K562 (cell line): ENCODE results near the gene PI4K2A. TPM values are rescaled to one million over a fixed set of nuclear protein-coding genes. Genes with fewer than 3 reads are reported as not detected.

ENCODE experiments used
- BCOR ChIP-seq: fragments of 450-650 bp; IDR thresholded peaks from 2 replicates; pipeline ENCODE4 v1.6.1; 2016
- CXXC5 ChIP-seq: fragments of 250-450 bp; sonication (Bioruptor Pico); IDR thresholded peaks from 2 replicates; pipeline ENCODE4 v1.8.0; 2022; ENCODE audit warnings: inconsistent platforms, mild to moderate bottlenecking, moderate library complexity
- DMBX1 ChIP-seq: fragments of 250-450 bp; sonication (Bioruptor Pico); IDR thresholded peaks from 2 replicates; pipeline ENCODE4 v1.8.0; 2022; ENCODE audit warnings: inconsistent platforms, mild to moderate bottlenecking, moderate library complexity, borderline replicate concordance
- HMG20B ChIP-seq: fragments of 250-450 bp; sonication (Bioruptor Pico); IDR thresholded peaks from 2 replicates; pipeline ENCODE4 v1.5.0; 2021; ENCODE audit warnings: mild to moderate bottlenecking
- HNRNPLL ChIP-seq: fragments of 200-400 bp; formaldehyde crosslinking; IDR thresholded peaks from 2 replicates; pipeline ENCODE4 v1.6.1; 2017; ENCODE audit warnings: low read length, low read depth, mild to moderate bottlenecking; ENCODE audit not compliant: poor library complexity, severe bottlenecking
- HOXB6 ChIP-seq: fragments of 250-450 bp; sonication (Bioruptor Pico); IDR thresholded peaks from 2 replicates; pipeline ENCODE4 v1.5.1; 2022; ENCODE audit warnings: mild to moderate bottlenecking, borderline replicate concordance
- IRF2 ChIP-seq: sonication (generic); formaldehyde crosslinking; IDR thresholded peaks from 2 replicates; pipeline ENCODE4 v1.8.1; 2022; ENCODE audit warnings: mild to moderate bottlenecking, missing genetic modification reagents
- MCM5 ChIP-seq: fragments of 450-650 bp; IDR thresholded peaks from 2 replicates; pipeline ENCODE4 v1.6.1; 2016; ENCODE audit warnings: low read depth
- NFE2L1 ChIP-seq: fragments of 450-650 bp; IDR thresholded peaks from 2 replicates; pipeline ENCODE4 v1.6.1; 2016; ENCODE audit warnings: missing genetic modification characterization, low read depth, mild to moderate bottlenecking, missing compliant biosample characterization, moderate library complexity, borderline replicate concordance
- NONO ChIP-seq, 2 experiments: fragments of 200-400 bp in 1 of 2; fragments of 450-650 bp in 1 of 2; formaldehyde crosslinking in 1 of 2; IDR thresholded peaks; 2 replicates each; pipeline ENCODE4 v1.6.1; 2017; ENCODE audit warnings: low read depth in 2 of 2, mild to moderate bottlenecking in 2 of 2, moderate library complexity in 2 of 2, low read length in 1 of 2
- NUFIP1 ChIP-seq: fragments of 450-650 bp; IDR thresholded peaks from 2 replicates; pipeline ENCODE4 v1.6.1; 2018; ENCODE audit not compliant: partially characterized antibody
- PHF20 ChIP-seq: fragments of 450-650 bp; IDR thresholded peaks from 2 replicates; pipeline ENCODE4 v1.6.1; 2018; ENCODE audit not compliant: partially characterized antibody
- SRSF3 ChIP-seq: fragments of 200-400 bp; formaldehyde crosslinking; IDR thresholded peaks from 2 replicates; pipeline ENCODE4 v1.6.1; 2016; ENCODE audit warnings: mild to moderate bottlenecking, low read length, moderate library complexity; ENCODE audit not compliant: insufficient read depth
- SRSF9 ChIP-seq: fragments of 200-400 bp; formaldehyde crosslinking; IDR thresholded peaks from 2 replicates; pipeline ENCODE4 v1.6.1; 2017; ENCODE audit warnings: low read depth, low read length, borderline replicate concordance
- TSC22D4 ChIP-seq: fragments of 450-650 bp; IDR thresholded peaks from 2 replicates; pipeline ENCODE4 v1.6.1; 2016; ENCODE audit warnings: missing genetic modification characterization, missing biosample characterization, control low read depth
- ZNF24 ChIP-seq: fragments of 450-650 bp; IDR thresholded peaks from 2 replicates; pipeline ENCODE4 v1.6.1; 2016
- ZNF79 ChIP-seq: fragments of 250-450 bp; sonication (Bioruptor Pico); IDR thresholded peaks from 2 replicates; pipeline ENCODE4 v1.4.0; 2020; ENCODE audit warnings: low read depth, mild to moderate bottlenecking, moderate library complexity
- polyA plus RNA-seq, 8 experiments: library from polyadenylated mRNA; depleted of rRNA in 4 of 8; stranded (reverse) in 5 of 8; unstranded in 3 of 8; fragments of >200 nt; fragmentation: Nextera tagmentation in 2 of 8; fragmentation: Illumina TruSeq in 1 of 8; extraction: Ambion mirVana in 2 of 8; extraction: Trizol in 1 of 8; gene quantifications; 2 replicates each; pipeline versions ENCODE4 v1.2.1 to v1.2.3, GENCODE V29; 2011 to 2014; ENCODE audit warnings: inconsistent platforms in 1 of 8, missing spikeins in 1 of 8
- total RNA-seq, 7 experiments: library from RNA; depleted of rRNA in 6 of 7; stranded (reverse); fragments of >200 nt in 6 of 7; fragmentation: Illumina TruSeq in 2 of 7; extraction: Trizol in 2 of 7; gene quantifications; 2 replicates each; pipeline versions ENCODE4 v1.2.1 to v1.2.3, GENCODE V29; 2011 to 2021; ENCODE audit warnings: low replicate concordance in 1 of 7
- TF ChIP-seq, protein P1 (sequence below): sonication (generic); formaldehyde crosslinking; IDR thresholded peaks from 2 replicates; pipeline ENCODE4 v1.8.0; 2022; ENCODE audit warnings: mild to moderate bottlenecking, missing genetic modification reagents
- TF ChIP-seq, protein P2 (sequence below), 2 experiments: fragments of 450-650 bp in 1 of 2; IDR thresholded peaks; 2 replicates each; pipeline ENCODE4 v1.6.1; 2011 to 2017; ENCODE audit warnings: low read depth in 2 of 2, antibody characterized with exemption in 1 of 2, borderline replicate concordance in 1 of 2, low read length in 1 of 2, mild to moderate bottlenecking in 1 of 2, mixed read lengths in 1 of 2; ENCODE audit not compliant: control insufficient read depth in 1 of 2
- TF ChIP-seq, protein P3 (sequence below): fragments of 450-650 bp; formaldehyde crosslinking; conservative IDR thresholded peaks from 2 replicates; pipeline ENCODE4 v1.4.0; 2022; ENCODE audit warnings: mild to moderate bottlenecking, missing genetic modification characterization
- TF ChIP-seq, protein P4 (sequence below): sonication (generic); formaldehyde crosslinking; IDR thresholded peaks from 2 replicates; pipeline ENCODE4 v1.8.0; 2022; ENCODE audit warnings: missing genetic modification reagents, mild to moderate bottlenecking, borderline replicate concordance

The PI4K2A gene
- total and polyA plus RNA-seq, 9 of the 15 experiments (the other 6 are each of a cell fraction or from before 2014, with no cell fraction given) = 4.4 to 28.4 (median 16.5) TPM

DNA sequence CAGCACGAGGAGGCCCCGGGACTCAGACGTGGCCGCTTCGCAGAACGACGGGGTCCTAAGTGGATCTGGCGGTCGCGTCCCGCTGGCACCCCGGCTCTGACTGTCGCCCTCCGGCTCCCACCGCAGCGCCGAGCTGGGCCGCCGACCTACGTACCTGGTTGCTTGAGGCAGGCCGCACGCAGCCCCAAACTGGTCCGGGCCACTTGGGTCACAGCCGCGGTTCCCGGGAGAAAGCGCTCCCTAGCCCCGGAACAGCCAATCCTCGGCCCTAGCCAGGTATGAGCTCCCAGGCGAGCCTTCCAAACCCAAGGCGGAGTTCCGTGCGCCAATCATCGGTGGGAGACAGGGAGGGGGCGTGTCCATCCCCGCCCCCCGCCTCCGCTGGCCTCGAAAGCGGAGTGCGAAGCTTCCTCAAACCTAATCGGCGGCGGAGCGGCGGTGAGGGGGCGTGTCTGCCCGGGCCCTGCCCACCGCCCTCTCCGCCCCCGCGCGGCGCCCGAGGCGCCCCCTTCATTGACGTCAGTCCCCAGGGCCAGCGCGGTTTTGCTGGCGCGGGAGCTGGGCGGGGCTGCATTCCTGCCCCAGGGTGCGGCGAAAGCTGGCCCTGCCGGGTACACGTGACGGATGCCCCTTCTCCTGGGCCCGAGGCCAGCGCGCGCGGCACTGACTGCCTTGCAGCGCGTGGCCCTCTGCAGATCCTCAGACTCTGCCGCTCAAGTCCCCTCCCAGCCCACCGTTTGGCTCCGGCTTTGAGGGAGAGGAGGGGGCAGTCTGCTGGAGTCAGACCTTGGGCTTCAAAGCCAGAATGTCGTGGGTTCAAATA is 46.7 kb downstream of the PI4K2A start, which contains the start of gene AVPI1 (continued):
- no peak; a peak in 1 of 4 replicates for TF ChIP-seq NONO (IDR thresholded peaks at IDR 0.05; ENCODE audit: low read depth in 2 of 2, low read length in 1 of 2)
- TF ChIP-seq, protein P1, sequence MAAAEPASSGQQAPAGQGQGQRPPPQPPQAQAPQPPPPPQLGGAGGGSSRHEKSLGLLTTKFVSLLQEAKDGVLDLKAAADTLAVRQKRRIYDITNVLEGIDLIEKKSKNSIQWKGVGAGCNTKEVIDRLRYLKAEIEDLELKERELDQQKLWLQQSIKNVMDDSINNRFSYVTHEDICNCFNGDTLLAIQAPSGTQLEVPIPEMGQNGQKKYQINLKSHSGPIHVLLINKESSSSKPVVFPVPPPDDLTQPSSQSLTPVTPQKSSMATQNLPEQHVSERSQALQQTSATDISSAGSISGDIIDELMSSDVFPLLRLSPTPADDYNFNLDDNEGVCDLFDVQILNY (CRISPR knock-in tag) = no peak
- peak; percentile 84 for TF ChIP-seq DMBX1
- TF ChIP-seq, protein P2, sequence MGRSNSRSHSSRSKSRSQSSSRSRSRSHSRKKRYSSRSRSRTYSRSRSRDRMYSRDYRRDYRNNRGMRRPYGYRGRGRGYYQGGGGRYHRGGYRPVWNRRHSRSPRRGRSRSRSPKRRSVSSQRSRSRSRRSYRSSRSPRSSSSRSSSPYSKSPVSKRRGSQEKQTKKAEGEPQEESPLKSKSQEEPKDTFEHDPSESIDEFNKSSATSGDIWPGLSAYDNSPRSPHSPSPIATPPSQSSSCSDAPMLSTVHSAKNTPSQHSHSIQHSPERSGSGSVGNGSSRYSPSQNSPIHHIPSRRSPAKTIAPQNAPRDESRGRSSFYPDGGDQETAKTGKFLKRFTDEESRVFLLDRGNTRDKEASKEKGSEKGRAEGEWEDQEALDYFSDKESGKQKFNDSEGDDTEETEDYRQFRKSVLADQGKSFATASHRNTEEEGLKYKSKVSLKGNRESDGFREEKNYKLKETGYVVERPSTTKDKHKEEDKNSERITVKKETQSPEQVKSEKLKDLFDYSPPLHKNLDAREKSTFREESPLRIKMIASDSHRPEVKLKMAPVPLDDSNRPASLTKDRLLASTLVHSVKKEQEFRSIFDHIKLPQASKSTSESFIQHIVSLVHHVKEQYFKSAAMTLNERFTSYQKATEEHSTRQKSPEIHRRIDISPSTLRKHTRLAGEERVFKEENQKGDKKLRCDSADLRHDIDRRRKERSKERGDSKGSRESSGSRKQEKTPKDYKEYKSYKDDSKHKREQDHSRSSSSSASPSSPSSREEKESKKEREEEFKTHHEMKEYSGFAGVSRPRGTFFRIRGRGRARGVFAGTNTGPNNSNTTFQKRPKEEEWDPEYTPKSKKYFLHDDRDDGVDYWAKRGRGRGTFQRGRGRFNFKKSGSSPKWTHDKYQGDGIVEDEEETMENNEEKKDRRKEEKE (IDR thresholded peaks at IDR 0.05; ENCODE audit: borderline replicate concordance in 1 of 2, control insufficient read depth in 1 of 2, low read depth in 2 of 2, low read length in 1 of 2) = no peak
- TF ChIP-seq SRSF9 = no peak
- TF ChIP-seq PHF20 = peak; percentile 48
- TF ChIP-seq SRSF3 = no peak
- no peak for TF ChIP-seq IRF2 (CRISPR knock-in tag)
- TF ChIP-seq, protein P3, sequence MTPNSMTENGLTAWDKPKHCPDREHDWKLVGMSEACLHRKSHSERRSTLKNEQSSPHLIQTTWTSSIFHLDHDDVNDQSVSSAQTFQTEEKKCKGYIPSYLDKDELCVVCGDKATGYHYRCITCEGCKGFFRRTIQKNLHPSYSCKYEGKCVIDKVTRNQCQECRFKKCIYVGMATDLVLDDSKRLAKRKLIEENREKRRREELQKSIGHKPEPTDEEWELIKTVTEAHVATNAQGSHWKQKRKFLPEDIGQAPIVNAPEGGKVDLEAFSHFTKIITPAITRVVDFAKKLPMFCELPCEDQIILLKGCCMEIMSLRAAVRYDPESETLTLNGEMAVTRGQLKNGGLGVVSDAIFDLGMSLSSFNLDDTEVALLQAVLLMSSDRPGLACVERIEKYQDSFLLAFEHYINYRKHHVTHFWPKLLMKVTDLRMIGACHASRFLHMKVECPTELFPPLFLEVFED (CRISPR knock-in tag) = no peak
- TF ChIP-seq NFE2L1 (tag) = no peak
- 0 out of 2 replicates have a peak, but pooled peaks have one; percentile 11 for TF ChIP-seq BCOR
- no peak for TF ChIP-seq HOXB6 (CRISPR knock-in tag)
- TF ChIP-seq MCM5 = no peak
- TF ChIP-seq HNRNPLL = peak; percentile 48
- no peak for TF ChIP-seq ZNF24
- TF ChIP-seq, protein P4, sequence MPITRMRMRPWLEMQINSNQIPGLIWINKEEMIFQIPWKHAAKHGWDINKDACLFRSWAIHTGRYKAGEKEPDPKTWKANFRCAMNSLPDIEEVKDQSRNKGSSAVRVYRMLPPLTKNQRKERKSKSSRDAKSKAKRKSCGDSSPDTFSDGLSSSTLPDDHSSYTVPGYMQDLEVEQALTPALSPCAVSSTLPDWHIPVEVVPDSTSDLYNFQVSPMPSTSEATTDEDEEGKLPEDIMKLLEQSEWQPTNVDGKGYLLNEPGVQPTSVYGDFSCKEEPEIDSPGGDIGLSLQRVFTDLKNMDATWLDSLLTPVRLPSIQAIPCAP (CRISPR knock-in tag) = no peak
- TF ChIP-seq CXXC5 (CRISPR knock-in tag) = peak; percentile 81
- TF ChIP-seq TSC22D4 (tag) = no peak
- no peak for TF ChIP-seq HMG20B (CRISPR knock-in tag)
- no peak for TF ChIP-seq ZNF79 (CRISPR knock-in tag)
- no peak for TF ChIP-seq NUFIP1
